H1 (cell line): ENCODE measurements around the gene GALNT4. TPM values are rescaled to one million over a fixed set of nuclear protein-coding genes. Genes with fewer than 3 reads are reported as not detected.
A peak's percentile ranks its signal among the peaks of the same experiment; 100 is the strongest.

Experiments used
- CTCF ChIA-PET: fragments of 300-600 bp; sonication (Branson Sonifier 250); formaldehyde crosslinking; loops from one replicate; lab custom pipeline; 2021; ENCODE audit not compliant: partially characterized antibody; lab: Charles Lee
- POLR2A ChIA-PET: fragments of 300-600 bp; sonication (Branson Sonifier 250); formaldehyde crosslinking; loops from one replicate; lab custom pipeline; 2021; ENCODE audit warnings: inconsistent platforms; ENCODE audit not compliant: partially characterized antibody; lab: Charles Lee
- DNase-seq, 2 experiments: peaks; one replicate each; pipeline versions ENCODE4 v3.0.0 to v3.0.0-alpha.2; 2010 to 2022; ENCODE audit warnings: low spot score in 2 of 2, low read depth in 1 of 2, mixed read lengths in 1 of 2
- FAIRE-seq: peaks from 2 replicates; lab custom pipeline; 2011; peaks lifted over from hg19 to GRCh38; lab: Jason Lieb, UNC
- H2AFZ ChIP-seq: 2 replicates; pipeline ENCODE4 v1.8.1; 2012; ENCODE audit warnings: low read length, inconsistent platforms
- H2AK5ac ChIP-seq: 2 replicates; pipeline ENCODE4 v1.6.1; 2013; ENCODE audit warnings: low read depth, low read length
- H2BK120ac ChIP-seq: replicated peaks from 2 replicates; pipeline ENCODE3; 2013; ENCODE audit warnings: low read depth, low read length, inconsistent platforms
- H2BK12ac ChIP-seq: 2 replicates; pipeline ENCODE4 v1.6.1; 2013; ENCODE audit warnings: low read depth, low read length
- H2BK15ac ChIP-seq: 2 replicates; pipeline ENCODE4 v1.6.1; 2013; ENCODE audit warnings: low read length
- H2BK20ac ChIP-seq: 2 replicates; pipeline ENCODE4 v1.6.1; 2013; ENCODE audit warnings: low read length
- H2BK5ac ChIP-seq: 2 replicates; pipeline ENCODE4 v1.6.1; 2013; ENCODE audit warnings: low read depth, low read length
- H3K14ac ChIP-seq: 2 replicates; pipeline ENCODE4 v1.6.1; 2013; ENCODE audit warnings: inconsistent platforms; ENCODE audit not compliant: insufficient read length
- H3K18ac ChIP-seq: 2 replicates; pipeline ENCODE4 v1.6.1; 2013; ENCODE audit warnings: low read length; ENCODE audit errors: extremely low read depth
- H3K23ac ChIP-seq: 2 replicates; pipeline ENCODE4 v1.6.1; 2013; ENCODE audit warnings: inconsistent platforms; ENCODE audit not compliant: insufficient read length
- H3K23me2 ChIP-seq: 2 replicates; pipeline ENCODE4 v1.6.1; 2013; ENCODE audit warnings: low read depth, low read length
- H3K27ac ChIP-seq: 2 replicates; pipeline ENCODE4 v1.6.1; 2011; ENCODE audit warnings: low read depth, low read length, inconsistent platforms
- H3K27me3 ChIP-seq, 4 experiments: replicated peaks in 1 of 4; 1 replicate in 1 of 4; 2 replicates in 3 of 4; pipeline versions ENCODE4 v1.6.1 to v1.8.1; 2011 to 2013; ENCODE audit warnings: low read length in 3 of 4, mild to moderate bottlenecking in 3 of 4, inconsistent platforms in 2 of 4, mixed read lengths in 2 of 4, moderate library complexity in 1 of 4; ENCODE audit not compliant: control insufficient read depth in 3 of 4, insufficient read depth in 3 of 4; ENCODE audit errors: extremely low read depth in 1 of 4
- H3K36me3 ChIP-seq, 4 experiments: 2 replicates each; pipeline versions ENCODE4 v1.6.1 to v1.8.1; 2011 to 2013; ENCODE audit warnings: mild to moderate bottlenecking in 4 of 4, low read length in 3 of 4, moderate library complexity in 2 of 4, control low read depth in 1 of 4, inconsistent platforms in 1 of 4; ENCODE audit not compliant: insufficient read depth in 4 of 4, control insufficient read depth in 2 of 4
- H3K4ac ChIP-seq: replicated peaks from 2 replicates; pipeline ENCODE3; 2013; ENCODE audit warnings: low read length, low read depth, mixed read lengths, inconsistent platforms; ENCODE audit not compliant: insufficient read length
- H3K4me1 ChIP-seq, 4 experiments: replicated peaks in 1 of 4; 1 replicate in 1 of 4; 2 replicates in 3 of 4; pipeline versions ENCODE4 v1.6.1 to v1.8.1; 2011 to 2013; ENCODE audit warnings: low read length in 3 of 4, inconsistent platforms in 2 of 4, mixed read lengths in 1 of 4; ENCODE audit not compliant: insufficient read depth in 4 of 4, control insufficient read depth in 3 of 4
- H3K4me2 ChIP-seq, 2 experiments: 2 replicates each; pipeline versions ENCODE4 v1.6.1 to v1.8.1; 2011 to 2013; ENCODE audit warnings: low read depth in 2 of 2, low read length in 2 of 2, control low read depth in 1 of 2, inconsistent platforms in 1 of 2, mild to moderate bottlenecking in 1 of 2; ENCODE audit not compliant: insufficient read depth in 1 of 2
- H3K4me3 ChIP-seq, 4 experiments: fragments of 200-600, 300-600 bp in 1 of 4; sonication (generic), shearing (Covaris generic), sonication (Bioruptor Twin) in 1 of 4; 2 replicates each; pipeline versions ENCODE4 v1.5.1 to v1.8.1; 2011 to 2016; ENCODE audit warnings: low read length in 4 of 4, low read depth in 3 of 4, control low read depth in 2 of 4, inconsistent platforms in 2 of 4, mild to moderate bottlenecking in 2 of 4, mixed read lengths in 1 of 4, moderate library complexity in 1 of 4; ENCODE audit not compliant: insufficient read depth in 2 of 4; ENCODE audit errors: extremely low read depth in 1 of 4
- H3K56ac ChIP-seq: replicated peaks from 2 replicates; pipeline ENCODE3; 2013; ENCODE audit warnings: low read depth, mild to moderate bottlenecking, mixed read lengths, low read length, inconsistent platforms; ENCODE audit not compliant: insufficient read length
- H3K79me1 ChIP-seq: 2 replicates; pipeline ENCODE4 v1.6.1; 2013; ENCODE audit warnings: low read depth, low read length, control low read depth
- H3K79me2 ChIP-seq, 2 experiments: 2 replicates each; pipeline versions ENCODE4 v1.6.1 to v1.8.1; 2012 to 2013; ENCODE audit warnings: low read length in 2 of 2, mild to moderate bottlenecking in 2 of 2, inconsistent platforms in 1 of 2; ENCODE audit not compliant: insufficient read depth in 2 of 2, control insufficient read depth in 1 of 2
- H3K9ac ChIP-seq, 4 experiments: replicated peaks in 1 of 4; 1 replicate in 1 of 4; 2 replicates in 3 of 4; pipeline versions ENCODE4 v1.6.1 to v1.8.1; 2011 to 2013; ENCODE audit warnings: low read depth in 3 of 4, low read length in 3 of 4, control low read depth in 2 of 4, mild to moderate bottlenecking in 2 of 4, moderate library complexity in 2 of 4, inconsistent platforms in 1 of 4; ENCODE audit errors: extremely low read depth in 1 of 4
- H3K9me3 ChIP-seq, 2 experiments: 2 replicates each; pipeline versions ENCODE4 v1.6.1 to v1.8.1; 2012 to 2013; ENCODE audit warnings: mild to moderate bottlenecking in 2 of 2, moderate library complexity in 2 of 2, control low read depth in 1 of 2, inconsistent platforms in 1 of 2, low read depth in 1 of 2, low read length in 1 of 2, mixed read lengths in 1 of 2; ENCODE audit not compliant: insufficient read depth in 2 of 2
- H4K20me1 ChIP-seq, 2 experiments: replicated peaks in 1 of 2; 2 replicates each; pipeline versions ENCODE3 to v1.8.1; 2011 to 2013; ENCODE audit warnings: inconsistent platforms in 2 of 2, low read length in 2 of 2, mild to moderate bottlenecking in 1 of 2; ENCODE audit not compliant: insufficient read depth in 2 of 2, control insufficient read depth in 1 of 2
- H4K5ac ChIP-seq: 2 replicates; pipeline ENCODE4 v1.6.1; 2013; ENCODE audit warnings: low read length, low read depth, mixed read lengths, inconsistent platforms; ENCODE audit not compliant: insufficient read length
- H4K8ac ChIP-seq: 2 replicates; pipeline ENCODE4 v1.8.0; 2013; ENCODE audit warnings: mild to moderate bottlenecking, moderate library complexity, low read length, inconsistent platforms; ENCODE audit not compliant: insufficient read depth; ENCODE audit errors: extremely low read depth
- H4K91ac ChIP-seq: replicated peaks from 2 replicates; pipeline ENCODE3; 2013; ENCODE audit warnings: low read length, mixed read lengths, inconsistent platforms; ENCODE audit not compliant: insufficient read length
- E2F6 ChIP-seq: IDR thresholded peaks from 2 replicates; pipeline ENCODE4 v1.6.1; 2012; ENCODE audit warnings: inconsistent platforms
- KDM1A ChIP-seq: fragments of 200-600, 300-600 bp; sonication (generic); IDR thresholded peaks from 2 replicates; pipeline ENCODE4 v1.7.1; 2016; ENCODE audit warnings: mild to moderate bottlenecking, low read length, borderline replicate concordance
- KDM4A ChIP-seq: IDR thresholded peaks from one replicate; pipeline ENCODE4 v1.7.1; 2012; ENCODE audit warnings: low read depth, mild to moderate bottlenecking, moderate library complexity, low read length, inconsistent platforms; ENCODE audit not compliant: severe bottlenecking
- NRF1 ChIP-seq: IDR thresholded peaks from 2 replicates; pipeline ENCODE4 v1.6.1; 2011; ENCODE audit warnings: mild to moderate bottlenecking, low read depth, low read length, improper control_type of control experiment
- POU5F1 ChIP-seq: IDR thresholded peaks from 2 replicates; pipeline ENCODE4 v1.6.1; 2011; ENCODE audit warnings: low read depth, mild to moderate bottlenecking, low read length, moderate library complexity
- RBBP5 ChIP-seq: IDR thresholded peaks from 2 replicates; pipeline ENCODE4 v1.7.1; 2012; ENCODE audit warnings: low read depth, mild to moderate bottlenecking, inconsistent platforms, low read length, moderate library complexity, borderline replicate concordance
- SP4 ChIP-seq: IDR thresholded peaks from 2 replicates; pipeline ENCODE4 v1.6.1; 2012; ENCODE audit warnings: low read length, inconsistent platforms
- TAF7 ChIP-seq: optimal IDR thresholded peaks from 2 replicates; pipeline ENCODE3; 2011; ENCODE audit warnings: low read depth, mild to moderate bottlenecking, inconsistent platforms, low read length, moderate library complexity, borderline replicate concordance
- TEAD4 ChIP-seq: IDR thresholded peaks from 2 replicates; pipeline ENCODE4 v1.6.1; 2012; ENCODE audit warnings: low read depth, low read length, inconsistent platforms, mixed read lengths
- ZNF274 ChIP-seq: IDR thresholded peaks from 2 replicates; pipeline ENCODE4 v1.7.0; 2012; ENCODE audit warnings: low read length, borderline replicate concordance; ENCODE audit errors: extremely low read depth
- WGBS, 2 experiments: shearing (Covaris generic) in 1 of 2; methylation state at CpG; one replicate each; pipeline versions ENCODE4 v1.1.6 to v1.1.7; 2013 to 2015; ENCODE audit warnings: low lambda C conversion rate in 2 of 2, mixed read lengths in 2 of 2, inconsistent platforms in 1 of 2, low coverage in 1 of 2, missing lambda C conversion rate in 1 of 2; ENCODE audit not compliant: insufficient replicate concordance in 2 of 2, insufficient coverage in 1 of 2, insufficient read length in 1 of 2; ENCODE audit errors: extremely low coverage in 1 of 2, missing lambda C conversion rate in 1 of 2; 5-methylcytosine and 5-hydroxymethylcytosine counted together
- polyA plus RNA-seq, 7 experiments: library from polyadenylated mRNA; depleted of rRNA in 3 of 7; stranded (reverse) in 5 of 7; unstranded in 2 of 7; fragments of >200 nt in 5 of 7; fragments of 200-250 nt in 2 of 7; gene quantifications; 1 replicate in 5 of 7; 2 replicates in 1 of 7; 4 replicates in 1 of 7; pipeline versions ENCODE4 v1.2.1 to v1.2.3, GENCODE V29; 2011 to 2013; ENCODE audit warnings: missing spikeins in 2 of 7, mixed read lengths in 2 of 7
- total RNA-seq: library from RNA; stranded (reverse); fragmentation: NEBNext Ultra II Directional; extraction: Animal tissue kit (Norgen Biotek cat#: 25700); gene quantifications from 2 replicates; pipeline ENCODE4 v1.2.1, GENCODE V29; 2021
- TF ChIP-seq, protein P1 (sequence below): IDR thresholded peaks from 2 replicates; pipeline ENCODE4 v1.6.1; 2012; ENCODE audit warnings: inconsistent platforms

GALNT4 gene
- total and polyA plus RNA-seq, 2 of the 8 experiments (the other 6 are each of a cell fraction or from before 2014, with no cell fraction given): 0.45 to 3.3 TPM

- Histone ChIP-seq H3K4me3 (no peak overlapping the region), H3K14ac (no peak overlapping the region), H3K79me1 (no peaks in the 10 kb centered on the region), H2AK5ac (no peak overlapping the region), H3K27me3 (no peaks in the 10 kb centered on the region), H3K23me2 (no peaks in the 10 kb centered on the region), H4K5ac (no peak overlapping the region), H4K8ac (no peak overlapping the region), H4K20me1 (peaks cover 0 to 1% of the 10 kb centered on the region in 2 experiments), H3K9ac (peak overlapping the region in 1 of 4 experiments; percentile 30; a peak in 2 of 7 replicates), H2BK120ac (no peak overlapping the region), H3K27ac (no peak overlapping the region), H2BK5ac (no peak overlapping the region), H3K79me2 (no peaks in the 10 kb centered on the region), H3K18ac (no peak overlapping the region), H3K4ac (no peak overlapping the region), H3K36me3 (0 out of 8 replicates have a peak, but pooled peaks cover 0 to 3% (median 0%) of the 10 kb centered on the region in 4 experiments), H3K9me3 (no peaks in the 10 kb centered on the region), H3K4me2 (no peak overlapping the region), H3K23ac (no peak overlapping the region), H4K91ac (no peak overlapping the region), H2BK15ac (no peak overlapping the region), H2BK12ac (no peak overlapping the region), H3K56ac (no peak overlapping the region), H2AFZ (no peak overlapping the region), H2BK20ac (no peak overlapping the region), H3K4me1 (0 out of 7 replicates have a peak, but pooled peaks cover 0 to 3% (median 0%) of the 10 kb centered on the region in 4 experiments)
- WGBS, 2 experiments: 92% methylated on average over 9 of the region's 9 CpGs; no CpG with 5 or more reads in 1 of the 2 experiments
- ChIA-PET CTCF (interaction anchor here (0.6 to 1.3 kb wide), 6 partner anchors 30 to 1441 kb away, joined by 3 to 6 read pairs (median 3); partner anchors contain the start of gene GALNT4), POLR2A (no interaction called here)
- no peak for DNase-seq
- no peak for FAIRE-seq
- TF ChIP-seq RBBP5 (no peak), SP4 (no peak), KDM1A (no peak), NRF1 (no peak), TAF7 (no peak), TEAD4 (no peak), E2F6 (no peak), POU5F1 (no peak), ZNF274 (no peak), KDM4A (no peak)
- TF ChIP-seq, protein P1, sequence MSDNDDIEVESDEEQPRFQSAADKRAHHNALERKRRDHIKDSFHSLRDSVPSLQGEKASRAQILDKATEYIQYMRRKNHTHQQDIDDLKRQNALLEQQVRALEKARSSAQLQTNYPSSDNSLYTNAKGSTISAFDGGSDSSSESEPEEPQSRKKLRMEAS: no peak
These were observed 30.0 kb downstream of the GALNT4 start for GRCh38 chr12:89494411-89495231.
